Measurements from ENCODE around the gene MAX. TPM values are rescaled to one million over a fixed set of nuclear protein-coding genes. Genes with fewer than 3 reads are reported as not detected.

MAX gene
- total and polyA plus RNA-seq, 2 experiments from 2014 or later = 25.0 to 27.7 TPM

GRCh38 chr14:65072256-65072655, 30.1 kb downstream of the MAX start (continued):
- TF ChIP-seq CTCF (conservative IDR thresholded peaks at IDR 0.05; ENCODE audit: low read depth in 2 of 2) (no peak), REST (IDR thresholded peaks at IDR 0.05; ENCODE audit: unreplicated experiment) (no peak), JUNB (IDR thresholded peaks at IDR 0.05; ENCODE audit: unreplicated experiment) (no peak), STAT1 (IDR thresholded peaks at IDR 0.05; ENCODE audit: unreplicated experiment) (no peak), ZNF331 (CRISPR knock-in tag; IDR thresholded peaks at IDR 0.05; ENCODE audit: low read depth) (no peak), EZH2phosphoT487 (IDR thresholded peaks at IDR 0.05; ENCODE audit: unreplicated experiment) (no peak)

- Histone ChIP-seq H3K27ac (ENCODE audit: low read depth) (no peak overlapping the region), H3K79me2 (replicated peaks; ENCODE audit: insufficient read depth) (no peaks in the 10 kb centered on the region), H3K9me2 (ENCODE audit: insufficient read depth) (no peaks in the 10 kb centered on the region), H3K27me3 (ENCODE audit: insufficient read depth) (no peaks in the 10 kb centered on the region), H3K4me1 (ENCODE audit: insufficient read depth) (no peaks in the 10 kb centered on the region), H2AFZ (no peak overlapping the region), H3K36me3 (ENCODE audit: insufficient read depth) (no peaks in the 10 kb centered on the region), H3K4me2 (no peak overlapping the region), H3K4me3 (no peak overlapping the region), H4K20me1 (replicated peaks; ENCODE audit: insufficient read depth) (peaks cover 4% of the 10 kb centered on the region; the same call in 1 of the 2 replicates), H3F3A (replicated peaks; ENCODE audit: low read depth) (no peaks in the 10 kb centered on the region)
- Mint-ChIP-seq H3K9me3 (no peaks in the 10 kb centered on the region), H3K4me3 (no peak overlapping the region), H3K4me1 (no peaks in the 10 kb centered on the region; the same call in 2 of the 3 replicates), H3K27ac (no peak overlapping the region), H3K27me3 (ENCODE audit: insufficient read depth, low read depth, poor library complexity) (peaks cover 4% of the 10 kb centered on the region), H3K36me3 (ENCODE audit: low read depth) (peaks cover 25% of the 10 kb centered on the region)
- peak; percentile 32; the same call in 2 of the 3 replicates for ATAC-seq
- DNase-seq (ENCODE audit: low spot score) = no peak
- TF ChIP-seq ZNF462 (CRISPR knock-in tag; IDR thresholded peaks at IDR 0.05) (no peak), POLR2AphosphoS5 (IDR thresholded peaks at IDR 0.05; ENCODE audit: low read depth) (no peak), ZNF114 (CRISPR knock-in tag; IDR thresholded peaks at IDR 0.05) (no peak), EZH2phosphoT487 (IDR thresholded peaks at IDR 0.05; ENCODE audit: unreplicated experiment) (no peak), NANOG (IDR thresholded peaks at IDR 0.05; ENCODE audit: borderline replicate concordance) (no peak), ZNF331 (CRISPR knock-in tag; IDR thresholded peaks at IDR 0.05; ENCODE audit: low read depth) (no peak), CTCF (conservative IDR thresholded peaks at IDR 0.05; ENCODE audit: low read depth in 2 of 2) (no peak), EZH2 (IDR thresholded peaks at IDR 0.05; ENCODE audit: low read depth, unreplicated experiment) (no peak)
Observed at GRCh38 chr14:65071544-65071943, 30.8 kb downstream of the MAX start.

Measured in GM23338 (cell line).